HCEC 1CT (cell line): ENCODE results near the gene SLC12A7.
"Not testable (repeated sequence)": the region's sequence is repeated elsewhere in the genome, so short reads cannot be mapped to it uniquely, and the experiment has no call there.

Experiments used
- DNase-seq: peaks from one replicate; pipeline ENCODE4 v3.0.0-alpha.2; 2017

SLC12A7 gene

GRCh38 chr5:1075555-1075881, 36.3 kb downstream of the SLC12A7 start:
- DNase-seq, result no peak

GRCh38 chr5:1074816-1075554, 36.9 kb downstream of the SLC12A7 start:
- DNase-seq, result no peak

GRCh38 chr5:1074226-1074625, 37.6 kb downstream of the SLC12A7 start:
- no peak for DNase-seq

GRCh38 chr5:1073239-1074102, 38.4 kb downstream of the SLC12A7 start:
- no peak for DNase-seq

DNA sequence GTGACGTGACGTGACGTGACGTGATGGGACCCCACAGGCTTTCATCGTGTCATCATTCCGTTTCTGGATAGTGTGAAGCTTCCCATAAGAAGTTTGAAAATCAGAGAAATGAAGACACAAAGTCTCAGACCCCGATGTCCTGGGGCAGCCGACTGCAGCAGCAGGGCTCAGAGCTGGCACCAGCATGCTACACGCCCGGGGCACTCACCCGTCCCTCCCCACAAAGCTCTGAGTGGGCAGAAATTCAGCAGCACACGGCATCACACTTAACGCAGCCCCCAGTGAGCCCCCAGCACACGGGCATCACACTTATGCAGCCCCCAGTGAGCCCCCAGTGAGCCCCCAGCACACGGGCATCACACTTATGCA, 42.2 kb downstream of the SLC12A7 start:
- no peak for DNase-seq

DNA sequence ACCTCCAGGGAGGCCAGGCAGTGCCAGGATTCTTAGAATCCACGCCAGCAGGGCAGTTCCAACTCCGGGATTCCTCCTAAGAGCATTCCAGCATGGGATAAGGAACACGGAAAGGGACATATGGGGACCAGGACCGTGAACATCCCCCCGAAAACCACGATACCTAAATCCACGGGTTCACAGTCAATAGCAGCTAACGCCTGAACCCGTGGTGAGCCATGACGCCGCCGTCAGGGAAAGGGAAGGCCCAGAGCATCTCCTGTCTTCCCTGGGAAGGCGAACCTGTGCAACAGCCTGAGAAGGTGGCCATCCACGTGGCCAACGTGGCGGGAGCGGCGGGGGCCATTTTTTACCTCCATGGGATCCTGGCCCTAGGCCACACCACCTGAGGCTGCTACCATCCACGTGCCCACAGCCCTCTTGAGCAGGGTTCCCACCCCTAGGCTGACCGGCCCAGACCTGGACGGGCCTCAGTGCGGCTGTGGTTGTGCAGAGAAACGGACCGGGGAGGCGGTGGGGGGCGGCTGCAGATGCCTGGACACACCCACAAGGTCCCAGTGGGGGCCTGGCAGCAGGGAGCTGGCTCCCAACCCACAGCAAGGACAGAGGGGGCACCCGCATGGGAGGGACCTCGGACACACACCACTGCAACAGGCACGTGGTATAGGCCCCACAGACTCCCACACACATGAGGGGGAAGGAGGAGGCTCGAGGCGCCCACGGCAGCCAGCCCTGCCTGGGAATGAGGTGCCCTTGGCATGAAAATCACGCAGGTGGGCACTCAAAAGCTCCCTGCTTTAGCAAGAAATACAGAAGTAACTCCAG, 42.8 kb downstream of the SLC12A7 start:
- DNase-seq, result no peak

DNA sequence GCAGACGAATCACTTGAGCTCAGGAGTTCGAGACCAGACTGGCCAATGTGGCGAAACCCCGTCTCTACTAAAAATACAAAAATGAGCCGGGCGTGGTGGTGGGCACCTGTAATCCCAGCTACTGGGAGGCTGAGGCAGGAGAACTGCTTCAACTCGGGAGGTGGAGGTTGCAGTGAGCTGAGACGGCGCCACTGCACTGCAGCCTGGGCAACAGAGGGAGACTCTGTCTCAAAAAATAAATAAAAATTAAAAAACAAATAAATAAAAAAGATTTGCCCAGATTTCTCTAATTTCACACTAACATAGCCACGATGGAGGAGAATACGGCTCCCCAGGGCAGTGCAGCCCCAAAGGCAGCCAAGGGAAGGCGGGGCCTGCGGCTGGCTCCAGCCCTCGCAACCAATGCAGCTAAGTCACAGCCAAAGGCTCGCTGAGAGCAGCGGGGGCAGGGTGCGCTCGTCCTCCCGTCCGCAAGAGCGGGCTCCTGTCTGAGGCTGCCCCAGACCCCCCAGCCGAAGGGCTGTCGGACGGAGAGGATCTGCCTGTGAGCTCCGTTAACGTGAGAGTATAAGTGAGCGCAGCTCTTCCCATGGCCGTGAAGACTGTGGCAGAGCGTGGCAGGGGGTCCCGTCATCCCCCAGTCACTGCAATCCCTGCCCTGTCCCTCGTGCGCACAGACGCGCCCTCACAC, 43.5 kb downstream of the SLC12A7 start:
- DNase-seq, result no peak

GRCh38 chr5:1067141-1068121, 44.4 kb downstream of the SLC12A7 start:
- no peak for DNase-seq

DNA sequence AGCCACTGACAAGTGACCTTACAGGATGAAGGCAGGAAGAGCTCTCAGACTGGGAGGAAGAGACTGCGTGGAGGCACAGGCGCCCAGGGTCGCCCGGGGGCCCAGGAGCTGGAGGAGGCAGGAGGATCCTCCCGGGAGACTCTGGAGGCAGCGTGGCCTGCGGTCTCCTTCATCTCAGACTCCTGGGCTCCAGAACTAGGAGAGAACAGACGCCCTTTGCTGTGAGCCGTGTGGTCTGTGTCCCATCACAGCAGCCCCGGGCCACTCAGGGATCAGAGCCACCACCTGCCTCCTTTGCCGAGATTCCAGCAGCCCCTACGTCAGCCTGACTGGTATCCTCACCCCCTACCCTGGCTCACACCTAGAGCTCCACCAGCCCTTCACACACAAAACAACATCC, 45.2 kb downstream of the SLC12A7 start:
- no peak for DNase-seq

GRCh38 chr5:1065891-1066650, 45.8 kb downstream of the SLC12A7 start:
- DNase-seq, result no peak

DNA sequence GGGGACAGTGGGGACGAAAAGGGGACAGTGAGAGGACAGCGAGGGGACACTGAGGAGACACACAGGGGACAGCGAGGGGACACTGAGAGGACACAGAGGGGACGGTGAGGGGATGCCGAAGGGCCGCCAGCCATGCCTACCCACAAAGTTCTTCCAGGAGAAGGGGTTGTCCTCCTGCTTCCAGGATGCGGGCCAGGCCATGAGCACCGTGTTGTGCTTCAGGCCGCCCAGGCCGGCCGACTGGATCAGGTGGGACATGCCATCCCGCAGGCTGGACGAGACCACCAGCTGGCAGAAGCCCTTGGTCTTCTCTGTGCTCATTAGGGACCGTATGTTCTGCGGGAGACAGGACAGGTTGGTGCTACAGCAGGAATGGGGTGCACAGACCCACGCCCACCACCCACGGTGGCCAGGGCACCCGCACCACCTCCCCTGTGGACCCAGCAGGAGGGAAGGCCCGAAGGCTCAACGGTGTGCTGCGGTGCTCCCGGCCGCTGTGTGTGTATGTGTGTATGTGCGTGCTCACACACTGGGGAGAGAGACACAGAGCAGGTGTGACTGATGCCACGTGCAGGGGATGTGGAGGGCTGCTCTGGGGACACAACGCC, 46.6 kb downstream of the SLC12A7 start:
- DNase-seq, result no peak

- DNase-seq, result no peak
These were observed 47.3 kb downstream of the SLC12A7 start for GRCh38 chr5:1064383-1065142.

GRCh38 chr5:1063661-1064382, 48.0 kb downstream of the SLC12A7 start:
- DNase-seq, result no peak

DNA sequence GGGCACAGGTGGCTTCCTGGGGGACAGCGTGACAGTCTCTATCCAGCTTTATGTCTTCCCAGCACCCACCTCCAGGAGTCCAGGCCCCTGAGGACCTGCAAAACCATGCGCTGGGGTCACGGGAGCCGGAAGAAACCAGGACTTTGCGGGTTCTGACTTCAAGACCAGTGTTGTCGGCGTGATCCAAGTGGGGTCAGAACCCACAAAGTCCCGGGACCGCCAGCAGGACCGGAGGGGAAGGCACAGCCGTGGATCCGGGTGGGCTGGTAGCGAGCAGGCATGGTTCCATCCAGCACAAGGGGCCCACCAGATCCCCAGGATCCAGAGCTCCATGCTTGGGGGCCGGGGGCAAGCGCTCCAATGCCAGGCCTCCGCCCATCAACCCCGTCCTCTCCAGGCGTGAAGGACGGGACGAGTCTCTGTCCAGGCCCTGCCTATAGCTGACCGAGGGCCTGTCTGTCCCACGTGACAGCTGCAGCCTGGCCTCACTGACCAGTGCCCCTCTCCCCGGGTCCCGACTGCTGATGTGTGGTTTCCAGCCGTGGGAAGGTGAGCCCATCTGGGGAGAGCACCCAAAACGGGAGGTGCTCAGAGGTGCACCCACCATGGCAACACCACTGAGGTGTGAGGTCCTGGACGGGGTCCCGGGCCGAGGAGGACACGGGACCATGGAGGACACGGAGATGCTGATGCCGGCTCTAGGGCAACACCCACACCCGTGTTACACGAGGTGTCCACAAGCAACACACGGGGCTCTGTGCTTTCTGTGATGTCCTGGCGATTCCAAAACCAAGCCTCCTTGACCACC, 48.9 kb downstream of the SLC12A7 start:
- DNase-seq, result no peak

DNA sequence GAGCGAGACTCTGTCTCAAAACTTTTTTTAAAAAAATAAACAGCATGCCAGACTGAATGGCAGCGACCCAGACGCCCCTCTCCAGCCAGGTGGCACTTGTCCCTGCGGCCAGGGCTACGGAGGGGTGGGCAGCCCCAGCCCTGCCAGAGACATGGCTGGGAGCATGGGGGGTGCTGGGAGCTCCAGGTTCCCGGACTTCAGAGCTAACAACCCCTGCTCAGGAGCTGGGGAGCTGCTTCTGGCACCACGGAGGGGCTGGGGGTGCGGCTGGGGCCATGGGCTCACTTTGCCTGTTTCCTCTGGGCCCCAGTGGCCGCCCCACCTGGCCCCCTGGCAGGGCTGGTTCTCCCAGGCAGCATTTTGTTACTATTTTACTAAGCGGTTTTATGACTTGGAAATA, 49.9 kb downstream of the SLC12A7 start:
- DNase-seq, result no peak

GRCh38 chr5:1061292-1061691, 50.6 kb downstream of the SLC12A7 start:
- DNase-seq, result not testable (repeated sequence)

GRCh38 chr5:1060535-1060981, 51.3 kb downstream of the SLC12A7 start:
- no peak for DNase-seq

DNA sequence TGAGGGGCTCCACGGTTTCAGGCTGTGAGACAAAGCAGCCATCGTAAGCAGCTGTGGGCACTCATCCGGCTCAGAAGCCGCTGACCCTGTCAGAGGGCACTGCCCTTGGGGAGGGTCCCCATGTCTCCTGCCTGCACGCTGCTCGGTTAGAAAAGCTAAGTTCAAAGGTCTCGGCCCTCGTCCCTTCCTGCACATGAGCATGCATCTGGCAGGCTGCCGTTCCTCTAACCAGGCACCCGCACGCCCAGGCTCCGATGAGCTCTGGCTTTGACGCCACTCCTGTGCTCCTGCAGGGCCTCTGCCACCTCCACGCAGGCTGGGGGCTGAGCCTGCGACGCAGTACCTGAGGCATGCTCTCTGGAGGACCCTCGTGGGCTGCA, 52.0 kb downstream of the SLC12A7 start:
- DNase-seq, result no peak
